HepG2 (cell line): ENCODE data around the gene AGAP1. TPM values are rescaled to one million over a fixed set of nuclear protein-coding genes. Genes with fewer than 3 reads are reported as not detected.

Experiments
- ATAC-seq: fragments of 200-7000 bp; cut with Tn5 transposase; 3 replicates; pipeline ENCODE4 v1.9.1; 2020; ENCODE audit warnings: mild to moderate bottlenecking, moderate library complexity
- BruUV-seq: library from RNA; stranded (reverse); fragments of 400-500 nt; replicated peaks from 2 replicates; lab custom pipeline; 2021; lab: Mats Ljungman, UMichigan
- CTCF ChIA-PET: fragments of 300-600 bp; formaldehyde crosslinking; extraction: SDS; loops from one replicate; lab custom pipeline; 2021; ENCODE audit warnings: low total read pairs, inconsistent platforms, low intra/inter-chr PET ratio; lab: Yijun Ruan, JAX
- POLR2A ChIA-PET: fragments of 350-600 bp; sonication (Branson Sonifier 250); formaldehyde crosslinking; loops from one replicate; lab custom pipeline; 2020; ENCODE audit warnings: antibody characterized with exemption, inconsistent platforms; lab: Yijun Ruan, JAX
- DNase-seq: peaks from one replicate; pipeline ENCODE4 v3.0.0-alpha.2; 2015; ENCODE audit warnings: low spot score
- FAIRE-seq: peaks from 3 replicates; lab custom pipeline; 2011; peaks lifted over from hg19 to GRCh38; lab: Jason Lieb, UNC
- H2AFZ ChIP-seq: one replicate; pipeline ENCODE4 v1.6.1; 2011; ENCODE audit warnings: low read length, inconsistent platforms
- H3K27ac ChIP-seq: fragments of 300-600 bp; 3 replicates; pipeline ENCODE4 v1.8.0; 2011; ENCODE audit warnings: mixed run types, mild to moderate bottlenecking, mixed read lengths, low read length, inconsistent platforms; ENCODE audit not compliant: insufficient read depth; ENCODE audit errors: extremely low read length
- H3K27me3 ChIP-seq, 2 experiments: fragments of 200-600 bp in 1 of 2; 2 replicates in 1 of 2; 3 replicates in 1 of 2; pipeline versions ENCODE4 v1.6.0 to v1.8.0; 2011; ENCODE audit warnings: low read length in 2 of 2, mild to moderate bottlenecking in 2 of 2, moderate library complexity in 2 of 2, inconsistent platforms in 1 of 2; ENCODE audit not compliant: insufficient read depth in 2 of 2, control insufficient read depth in 1 of 2
- H3K36me3 ChIP-seq, 2 experiments: fragments of 200-600 bp in 1 of 2; replicated peaks in 1 of 2; 2 replicates in 1 of 2; 3 replicates in 1 of 2; pipeline versions ENCODE4 v1.5.1 to v1.8.0; 2011; ENCODE audit warnings: low read length in 2 of 2, inconsistent platforms in 1 of 2; ENCODE audit not compliant: insufficient read depth in 2 of 2, control insufficient read depth in 1 of 2
- H3K4me1 ChIP-seq: 2 replicates; pipeline ENCODE4 v1.5.1; 2012; ENCODE audit warnings: low read length, inconsistent platforms; ENCODE audit not compliant: insufficient read depth
- H3K4me2 ChIP-seq: 2 replicates; pipeline ENCODE4 v1.6.0; 2011; ENCODE audit warnings: low read depth, low read length, inconsistent platforms
- H3K4me3 ChIP-seq, 3 experiments: fragments of 200-600 bp in 1 of 3; sonication (generic), shearing (Covaris generic) in 1 of 3; replicated peaks in 1 of 3; 2 replicates each; pipeline ENCODE4 v1.5.1; 2011 to 2016; ENCODE audit warnings: low read length in 3 of 3, inconsistent platforms in 2 of 3, low read depth in 2 of 3, mild to moderate bottlenecking in 2 of 3, control low read depth in 1 of 3, mixed read lengths in 1 of 3; ENCODE audit not compliant: insufficient read depth in 1 of 3
- H3K79me2 ChIP-seq: one replicate; pipeline ENCODE4 v1.6.1; 2011; ENCODE audit warnings: low read length, inconsistent platforms; ENCODE audit not compliant: insufficient read depth
- H3K9ac ChIP-seq: 2 replicates; pipeline ENCODE4 v1.6.0; 2011; ENCODE audit warnings: mild to moderate bottlenecking, low read depth, low read length, inconsistent platforms; ENCODE audit not compliant: insufficient read depth
- H3K9me3 ChIP-seq: 2 replicates; pipeline ENCODE4 v1.5.1; 2012; ENCODE audit warnings: mild to moderate bottlenecking, low read length
- H4K20me1 ChIP-seq: 2 replicates; pipeline ENCODE4 v1.6.0; 2011; ENCODE audit warnings: inconsistent platforms, mild to moderate bottlenecking, low read length, moderate library complexity; ENCODE audit not compliant: insufficient read depth
- CENPBD1 ChIP-seq: sonication (generic); formaldehyde crosslinking; IDR thresholded peaks from 2 replicates; pipeline ENCODE4 v1.8.0; 2022; ENCODE audit warnings: missing genetic modification reagents, low read depth, mild to moderate bottlenecking, borderline replicate concordance
- EEA1 ChIP-seq: sonication (generic); formaldehyde crosslinking; IDR thresholded peaks from 2 replicates; pipeline ENCODE4 v1.5.1; 2020; ENCODE audit warnings: mild to moderate bottlenecking, missing genetic modification reagents, borderline replicate concordance
- FOXK1 ChIP-seq: sonication (generic); formaldehyde crosslinking; IDR thresholded peaks from 2 replicates; pipeline ENCODE4 v1.4.0; 2020; ENCODE audit warnings: low read depth, missing genetic modification reagents, borderline replicate concordance
- MXI1 ChIP-seq: IDR thresholded peaks from 3 replicates; pipeline ENCODE4 v1.6.1; 2012; ENCODE audit warnings: low read depth, low read length, inconsistent platforms, borderline replicate concordance
- MYPOP ChIP-seq: sonication (generic); formaldehyde crosslinking; IDR thresholded peaks from 2 replicates; pipeline ENCODE4 v1.8.1; 2023; ENCODE audit warnings: mild to moderate bottlenecking, moderate library complexity, missing genetic modification reagents
- RORA ChIP-seq: sonication (generic); formaldehyde crosslinking; IDR thresholded peaks from 2 replicates; pipeline ENCODE4 v1.5.0; 2020; ENCODE audit warnings: mild to moderate bottlenecking, missing genetic modification reagents, moderate library complexity
- RXRB ChIP-seq: IDR thresholded peaks from 2 replicates; pipeline ENCODE4 v1.6.1; 2016; ENCODE audit warnings: borderline replicate concordance, missing genetic modification reagents, missing compliant biosample characterization
- SOX13 ChIP-seq, 3 experiments: fragments of 450-650 bp in 1 of 3; sonication (generic) in 1 of 3; formaldehyde crosslinking in 1 of 3; IDR thresholded peaks in 2 of 3; conservative IDR thresholded peaks in 1 of 3; 2 replicates each; pipeline versions ENCODE4 v1.5.0 to v1.6.1; 2016 to 2020; ENCODE audit warnings: antibody characterized with exemption in 1 of 3, mild to moderate bottlenecking in 1 of 3, missing compliant biosample characterization in 1 of 3, missing genetic modification reagents in 1 of 3, moderate library complexity in 1 of 3
- SYNCRIP ChIP-seq: fragments of 200-400 bp; formaldehyde crosslinking; IDR thresholded peaks from 2 replicates; pipeline ENCODE4 v1.6.1; 2018; ENCODE audit warnings: mild to moderate bottlenecking, low read depth, low read length; ENCODE audit not compliant: insufficient read depth
- ZBTB33 ChIP-seq: sonication (generic); formaldehyde crosslinking; IDR thresholded peaks from 2 replicates; pipeline ENCODE4 v1.4.0; 2020; ENCODE audit warnings: missing genetic modification reagents
- ZFP1 ChIP-seq: IDR thresholded peaks from 2 replicates; pipeline ENCODE4 v1.6.1; 2016
- ZNF432 ChIP-seq: sonication (generic); formaldehyde crosslinking; IDR thresholded peaks from 2 replicates; pipeline ENCODE4 v1.5.0; 2020; ENCODE audit warnings: missing genetic modification reagents, mild to moderate bottlenecking, borderline replicate concordance
- ZNF44 ChIP-seq: sonication (generic); formaldehyde crosslinking; IDR thresholded peaks from 2 replicates; pipeline ENCODE4 v1.5.1; 2020; ENCODE audit warnings: mild to moderate bottlenecking, missing genetic modification reagents
- ZNF484 ChIP-seq: sonication (generic); formaldehyde crosslinking; IDR thresholded peaks from 2 replicates; pipeline ENCODE4 v1.5.1; 2020; ENCODE audit warnings: mild to moderate bottlenecking, low read depth, missing genetic modification reagents, borderline replicate concordance
- ZUFSP ChIP-seq: sonication (generic); formaldehyde crosslinking; IDR thresholded peaks from 2 replicates; pipeline ENCODE4 v1.9.0; 2021; ENCODE audit warnings: missing genetic modification reagents, mild to moderate bottlenecking, borderline replicate concordance
- WGBS: methylation state at CpG from one replicate; pipeline ENCODE4 v1.1.6; 2017; ENCODE audit warnings: low lambda C conversion rate; 5-methylcytosine and 5-hydroxymethylcytosine counted together
- in situ Hi-C: cut with HindIII; loops from 2 replicates; pipeline ENCODE4 v1.10.0; 2017; ENCODE audit warnings: low pct_unique_long_range_greater_than_20kb; ENCODE audit not compliant: extremely low pct_ligation_motif_present
- intact Hi-C: fragments of 100-400 bp; cut with micrococcal nuclease; formaldehyde crosslinking; loops from one replicate; pipeline ENCODE4 v1.10.0; 2022; ENCODE audit not compliant: unreplicated experiment
- polyA plus RNA-seq, 8 experiments: library from polyadenylated mRNA; depleted of rRNA in 3 of 8; stranded (reverse) in 7 of 8; unstranded in 1 of 8; fragments of >200 nt; fragmentation: Illumina TruSeq in 4 of 8; extraction: Trizol in 4 of 8; gene quantifications; 2 replicates each; pipeline versions ENCODE4 v1.2.1 to v1.2.3, GENCODE V29; 2011 to 2016; ENCODE audit warnings: low read depth in 4 of 8, missing spikeins in 1 of 8, mixed read lengths in 1 of 8; ENCODE audit not compliant: insufficient read depth in 1 of 8
- total RNA-seq, 5 experiments: library from RNA; depleted of rRNA; stranded (reverse); fragments of >200 nt; fragmentation: Illumina TruSeq; extraction: Trizol; gene quantifications; 2 replicates each; pipeline ENCODE4 v1.2.3, GENCODE V29; 2016; ENCODE audit warnings: low read depth in 1 of 5

The AGAP1 gene
- total and polyA plus RNA-seq, 2 of the 13 experiments (the other 11 are each of a cell fraction or from before 2014, with no cell fraction given) = 21.2 to 32.7 TPM

- intact Hi-C loops (no loop called here), in situ Hi-C loops (no loop called here)
- FAIRE-seq (no peak), DNase-seq (no peak), ATAC-seq (no peak)
- TF ChIP-seq ZFP1 (CRISPR knock-in tag) (no peak), ZBTB33 (CRISPR knock-in tag) (no peak), CENPBD1 (CRISPR knock-in tag) (no peak), FOXK1 (CRISPR knock-in tag) (no peak), ZUFSP (CRISPR knock-in tag) (no peak), ZNF484 (CRISPR knock-in tag) (no peak), ZNF432 (CRISPR knock-in tag) (no peak), RORA (CRISPR knock-in tag) (no peak), RXRB (CRISPR knock-in tag) (no peak), MXI1 (no peak), MYPOP (CRISPR knock-in tag) (no peak), EEA1 (CRISPR knock-in tag) (no peak), ZNF44 (CRISPR knock-in tag) (no peak), SYNCRIP (no peak), SOX13 (IDR thresholded peaks at IDR 0.05) (no peak), SOX13 (CRISPR knock-in tag; conservative IDR thresholded peaks at IDR 0.05 in 1 of 2, IDR thresholded peaks at IDR 0.05 in 1 of 2) (no peak)
- Histone ChIP-seq H3K9me3 (peaks cover 11% of the 10 kb centered on the region), H3K27ac (no peak overlapping the region), H3K36me3 (peaks cover 0 to 6% of the 10 kb centered on the region in 2 experiments; a peak in 2 of 5 replicates), H3K9ac (no peak overlapping the region), H3K4me1 (peaks cover 16% of the 10 kb centered on the region; the same call in 1 of the 2 replicates), H2AFZ (no peak overlapping the region), H3K4me2 (no peak overlapping the region), H3K79me2 (peaks cover 61% of the 10 kb centered on the region), H4K20me1 (peaks cover 18% of the 10 kb centered on the region), H3K27me3 (no peaks in the 10 kb centered on the region), H3K4me3 (no peak overlapping the region)
- CTCF ChIA-PET = no interaction called here
- 98% methylated on average over 4 of the region's 5 CpGs for WGBS
- no TSS peak for BruUV-seq
- POLR2A ChIA-PET = no interaction called here
These were observed 74.0 kb downstream of the AGAP1 start for GRCh38 chr2:235567842-235568241.
